ENCODE results near the gene ZMYM3.

- TF ChIP-seq EP300 (IDR thresholded peaks at IDR 0.05; ENCODE audit: borderline replicate concordance) (no peak), MAX (IDR thresholded peaks at IDR 0.05) (no peak), EGR1 (IDR thresholded peaks at IDR 0.05) (no peak), TAF1 (IDR thresholded peaks at IDR 0.05; ENCODE audit: low read depth) (no peak), TEAD4 (IDR thresholded peaks at IDR 0.05) (no peak), ZBTB7A (IDR thresholded peaks at IDR 0.05; ENCODE audit: low read depth) (no peak)
Measured at GRCh38 chrX:71285929-71286328, 32.0 kb upstream of the ZMYM3 start.
